ENCODE measurements around the gene HNRNPCL4. TPM values are rescaled to one million over a fixed set of nuclear protein-coding genes. Genes with fewer than 3 reads are reported as not detected.

The HNRNPCL4 gene
- total RNA-seq, 2 experiments from 2014 or later, result not detected

Other genes starting within 250 kb of the HNRNPCL4 start
- gene PRAMEF7, start 249.0 kb downstream of the HNRNPCL4 start, total RNA-seq, result not detected
- gene PRAMEF6, start 218.1 kb downstream of the HNRNPCL4 start, total RNA-seq, result not detected
- gene PRAMEF27, start 109.1 kb downstream of the HNRNPCL4 start, total RNA-seq, result not detected
- gene HNRNPCL3, start 104.9 kb downstream of the HNRNPCL4 start, total RNA-seq, result not detected
- gene PRAMEF25, start 94.9 kb downstream of the HNRNPCL4 start, total RNA-seq, result not detected
- gene HNRNPCL2, start 48.8 kb downstream of the HNRNPCL4 start, total RNA-seq, result not detected
- gene PRAMEF26, start 9.6 kb downstream of the HNRNPCL4 start, total RNA-seq, result not detected
- not detected for gene PRAMEF9, start 6.2 kb upstream of the HNRNPCL4 start, total RNA-seq
- not detected for gene PRAMEF13, start 35.8 kb upstream of the HNRNPCL4 start, total RNA-seq
- gene PRAMEF18, start 60.5 kb upstream of the HNRNPCL4 start, total RNA-seq, result not detected
- gene PRAMEF5, start 88.6 kb upstream of the HNRNPCL4 start, total RNA-seq, result not detected
- gene PRAMEF8, start 119.5 kb upstream of the HNRNPCL4 start, total RNA-seq, result not detected
- gene PRAMEF33, start 137.9 kb upstream of the HNRNPCL4 start, total RNA-seq, result not detected
- not detected for gene PRAMEF15, start 149.9 kb upstream of the HNRNPCL4 start, total RNA-seq
- not detected for gene PRAMEF14, start 181.5 kb upstream of the HNRNPCL4 start, total RNA-seq
- not detected for gene PRAMEF19, start 206.3 kb upstream of the HNRNPCL4 start, total RNA-seq
- gene PRAMEF17, start 224.0 kb upstream of the HNRNPCL4 start, total RNA-seq, result not detected
- not detected for gene PRAMEF20, start 244.8 kb upstream of the HNRNPCL4 start, total RNA-seq

All from CD4-positive, alpha-beta T cell (primary cell).